Thyroid gland (tissue), 4 donors: Measurements from ENCODE around the gene BRD8. TPM values are rescaled to one million over a fixed set of nuclear protein-coding genes. Genes with fewer than 3 reads are reported as not detected.

Experiments
- DNase-seq, 2 donors: peaks; one replicate each; pipeline ENCODE4 v3.0.0-alpha.2; 2019
- H3K27ac ChIP-seq, 3 donors: fragments of 200-600 bp; sonication (generic); 1 replicate in 2 of 3; 2 replicates in 1 of 3; pipeline ENCODE4 v1.5.1; 2016 to 2019; ENCODE audit warnings: mild to moderate bottlenecking in 1 of 3, moderate library complexity in 1 of 3
- H3K27me3 ChIP-seq: fragments of 200-600 bp; sonication (generic); one replicate; pipeline ENCODE4 v1.5.1; 2019
- H3K36me3 ChIP-seq, 2 donors: fragments of 200-600 bp; sonication (generic); one replicate each; pipeline ENCODE4 v1.5.1; 2016 to 2019
- H3K4me1 ChIP-seq, 2 donors: fragments of 200-600 bp; sonication (generic); one replicate each; pipeline ENCODE4 v1.5.1; 2017 to 2019
- H3K4me3 ChIP-seq, 3 donors: fragments of 200-600 bp; sonication (generic); replicated peaks in 1 of 3; 1 replicate in 2 of 3; 2 replicates in 1 of 3; pipeline ENCODE4 v1.5.1; 2016; ENCODE audit warnings: mild to moderate bottlenecking in 1 of 3
- H3K9me3 ChIP-seq: fragments of 200-600 bp; sonication (generic); one replicate; pipeline ENCODE4 v1.5.1; 2017
- CTCF ChIP-seq, 6 experiments: fragments of 200-600 bp in 3 of 6; fragments of 450-650 bp in 3 of 6; sonication (generic) in 3 of 6; IDR thresholded peaks; one replicate each; pipeline ENCODE4 v1.5.1; 2016 to 2019; ENCODE audit warnings: antibody characterized with exemption in 6 of 6, mild to moderate bottlenecking in 2 of 6, inconsistent platforms in 1 of 6, moderate library complexity in 1 of 6
- POLR2A ChIP-seq, 2 donors: fragments of 450-650 bp; IDR thresholded peaks; one replicate each; pipeline ENCODE4 v1.6.1; 2017; ENCODE audit warnings: antibody characterized with exemption in 2 of 2, mild to moderate bottlenecking in 2 of 2, moderate library complexity in 1 of 2
- WGBS, 2 donors: methylation state at CpG; one replicate each; pipeline ENCODE4 v1.1.5; 2017; 5-methylcytosine and 5-hydroxymethylcytosine counted together
- intact Hi-C: fragments of 100-400 bp; cut with DNase I; formaldehyde crosslinking; loops from one replicate; pipeline ENCODE4 v1.15.1; 2023
- total RNA-seq, 4 donors: library from RNA; depleted of rRNA; stranded (reverse); fragments of >200 nt; gene quantifications; one replicate each; pipeline ENCODE4 v1.2.3, GENCODE V29; 2016

Gene BRD8
- total RNA-seq, 4 donors from 2014 or later = 56.9 to 96.1 (median 65.3) TPM

GRCh38 chr5:138103319-138103637, 75.2 kb downstream of the BRD8 start:
- H3K27me3 ChIP-seq = no peaks in the 10 kb centered on the region
- no peaks in the 10 kb centered on the region for H3K4me1 ChIP-seq
- 15 to 25% methylated on average over 3 of the region's 3 CpGs for WGBS, 2 donors
- no peak overlapping the region for H3K27ac ChIP-seq
- no peaks in the 10 kb centered on the region for H3K36me3 ChIP-seq
- no peak for DNase-seq
- no peak overlapping the region for H3K4me3 ChIP-seq
- H3K9me3 ChIP-seq = no peaks in the 10 kb centered on the region
- TF ChIP-seq CTCF (IDR thresholded peaks at IDR 0.05) (no peak), POLR2A (IDR thresholded peaks at IDR 0.05) (no peak)
- intact Hi-C loops = no loop called here

DNA sequence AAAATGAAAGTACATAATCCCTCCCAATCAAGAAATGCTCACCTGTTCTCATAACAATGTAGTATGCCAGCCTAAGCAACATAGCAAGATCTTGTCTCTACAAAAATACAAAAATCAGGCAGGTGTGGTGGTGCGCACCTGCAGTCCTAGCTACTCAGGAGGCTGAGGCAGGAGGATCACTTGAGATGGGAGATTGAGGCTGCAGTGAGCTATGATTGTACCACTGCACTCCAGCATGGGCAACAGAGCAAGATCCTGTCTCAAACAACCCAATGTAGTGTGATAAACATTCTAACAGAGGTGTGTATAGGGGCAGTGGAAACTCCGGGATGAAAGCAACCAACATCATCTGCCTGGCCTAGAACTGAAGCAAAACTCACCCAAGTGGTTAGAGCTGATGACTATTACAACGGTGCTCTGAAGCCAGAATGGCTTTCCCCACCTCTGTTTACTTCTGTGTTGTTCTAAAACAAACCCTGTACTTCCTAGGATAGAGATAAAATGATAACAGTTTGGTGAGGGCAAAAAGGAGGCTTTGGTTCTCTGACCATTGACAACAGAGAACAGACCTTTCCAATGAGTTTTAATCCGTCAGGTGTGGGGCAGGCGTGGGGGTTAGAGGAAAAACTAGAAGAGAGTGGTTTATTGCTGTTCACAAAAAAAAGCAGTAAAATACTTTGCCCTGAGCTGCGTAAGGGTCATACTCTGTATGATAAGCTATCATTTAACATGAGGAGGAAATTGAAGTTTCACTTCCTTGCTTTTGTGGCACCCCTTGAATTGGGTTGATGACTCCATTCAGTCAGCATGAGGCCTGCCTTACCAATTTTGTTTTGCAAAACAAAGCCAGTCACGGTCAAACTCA, 75.7 kb downstream of the BRD8 start:
- intact Hi-C loops = no loop called here
- DNase-seq = no peak
- Histone ChIP-seq H3K36me3 (no peaks in the 10 kb centered on the region), H3K27ac (no peak overlapping the region), H3K4me1 (no peaks in the 10 kb centered on the region), H3K9me3 (no peaks in the 10 kb centered on the region), H3K27me3 (no peaks in the 10 kb centered on the region), H3K4me3 (no peak overlapping the region)
- no peak for TF ChIP-seq CTCF (IDR thresholded peaks at IDR 0.05)
- no peak for TF ChIP-seq POLR2A (IDR thresholded peaks at IDR 0.05)
- 58 to 72% methylated on average over 7 of the region's 7 CpGs for WGBS, 2 donors

GRCh38 chr5:138096997-138097828, 81.2 kb downstream of the BRD8 start:
- no peaks in the 10 kb centered on the region for H3K4me1 ChIP-seq
- TF ChIP-seq CTCF (IDR thresholded peaks at IDR 0.05) (no peak), POLR2A (IDR thresholded peaks at IDR 0.05) (no peak)
- no peak for DNase-seq
- no peaks in the 10 kb centered on the region for H3K36me3 ChIP-seq
- no peak overlapping the region for H3K4me3 ChIP-seq
- WGBS, 2 donors = 90% methylated on average over 11 of the region's 11 CpGs
- no peaks in the 10 kb centered on the region for H3K9me3 ChIP-seq
- H3K27ac ChIP-seq = no peak overlapping the region
- H3K27me3 ChIP-seq = no peaks in the 10 kb centered on the region
- intact Hi-C loops = no loop called here

- no peak for TF ChIP-seq POLR2A (IDR thresholded peaks at IDR 0.05)
- no peak for TF ChIP-seq CTCF (IDR thresholded peaks at IDR 0.05)
- 79 to 84% methylated on average over 2 of the region's 2 CpGs for WGBS, 2 donors
- Histone ChIP-seq H3K36me3 (no peaks in the 10 kb centered on the region), H3K9me3 (no peaks in the 10 kb centered on the region), H3K27me3 (no peaks in the 10 kb centered on the region), H3K4me3 (no peak overlapping the region), H3K27ac (no peak overlapping the region), H3K4me1 (no peaks in the 10 kb centered on the region)
- intact Hi-C loops = no loop called here
- DNase-seq = no peak
Measured at GRCh38 chr5:138096363-138096762, 82.1 kb downstream of the BRD8 start.
